ENCODE results near the gene PRR15. TPM values are rescaled to one million over a fixed set of nuclear protein-coding genes. Genes with fewer than 3 reads are reported as not detected.
"Not testable (repeated sequence)": the region's sequence is repeated elsewhere in the genome, so short reads cannot be mapped to it uniquely, and the experiment has no call there.

The PRR15 gene, protein sequence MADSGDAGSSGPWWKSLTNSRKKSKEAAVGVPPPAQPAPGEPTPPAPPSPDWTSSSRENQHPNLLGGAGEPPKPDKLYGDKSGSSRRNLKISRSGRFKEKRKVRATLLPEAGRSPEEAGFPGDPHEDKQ
- 2.3 and 3.5 TPM in 2 replicates for total RNA-seq (2014; rRNA removed; shearing (Covaris generic))

DNA sequence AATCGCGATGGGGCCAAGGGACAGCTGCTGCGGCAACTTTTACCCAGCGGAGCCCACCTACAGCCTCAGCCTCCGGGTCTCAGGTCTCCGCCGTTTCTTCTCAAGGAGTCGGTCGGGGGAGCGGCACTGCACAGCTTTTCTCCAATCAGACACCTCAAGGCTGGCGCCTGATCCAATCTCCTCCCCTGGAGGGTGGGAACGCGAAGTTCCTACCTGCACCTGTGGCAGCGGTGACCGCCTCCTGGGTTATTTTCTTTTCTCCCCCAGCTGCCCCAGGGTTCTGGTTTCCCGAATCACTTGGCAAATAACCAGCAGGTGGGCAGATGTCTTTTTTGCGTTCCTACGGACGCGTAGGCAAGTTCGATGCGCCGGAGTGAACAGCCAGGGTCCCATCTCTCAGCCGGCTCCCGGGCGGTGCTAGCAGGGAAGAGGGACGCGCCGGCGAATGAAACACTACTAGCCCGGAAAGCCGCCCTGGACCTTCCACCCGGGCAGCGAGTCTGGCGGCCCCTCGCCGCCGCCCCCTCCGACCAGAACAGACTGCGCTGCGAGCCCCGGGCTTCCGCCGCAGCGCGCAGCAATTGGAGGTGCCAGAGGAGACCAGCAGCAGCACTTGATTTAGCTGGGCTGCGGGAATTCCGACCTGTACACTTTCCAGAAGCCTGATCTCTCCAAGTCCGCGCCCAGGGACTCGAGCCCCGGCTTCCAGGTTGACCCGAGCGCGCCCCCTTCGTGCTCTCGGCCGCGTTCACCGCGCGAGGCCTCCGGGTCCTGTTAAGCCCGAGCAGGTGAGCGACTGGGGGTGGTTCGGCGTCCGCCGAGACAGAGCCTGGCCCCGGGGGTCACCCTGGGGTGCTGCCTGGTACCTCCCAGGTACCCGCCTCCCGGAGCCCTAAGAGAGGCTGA is at the start of gene PRR15:
Gene PRR15, plus strand, starts transcription at position 246 of the 906 bp plus-strand sequence. CDS start 2,495 bp downstream, outside the sequence.
- DNase-seq (ENCODE audit: low read depth), result peak; percentile 70

DNA sequence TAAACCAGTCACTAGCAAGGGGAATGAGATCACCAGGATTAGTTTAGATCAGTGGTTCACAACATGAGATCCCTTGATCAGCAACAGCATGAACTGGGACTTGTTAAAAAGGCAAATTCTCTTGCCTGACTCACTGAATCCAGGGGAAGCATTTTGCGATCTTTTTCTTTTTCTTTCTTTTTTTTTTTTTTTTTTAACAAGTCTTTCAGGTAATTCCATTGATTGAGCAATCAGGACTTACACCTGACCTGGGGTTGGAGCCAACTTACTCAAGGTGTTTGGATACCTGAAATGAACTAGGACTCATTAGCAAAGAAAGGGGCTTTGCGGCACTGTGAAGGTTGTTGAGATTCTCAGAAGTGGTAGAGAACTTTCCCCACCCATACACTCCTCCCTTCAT is 47.1 kb upstream of the PRR15 start:
- DNase-seq (ENCODE audit: low read depth), result no peak

DNA sequence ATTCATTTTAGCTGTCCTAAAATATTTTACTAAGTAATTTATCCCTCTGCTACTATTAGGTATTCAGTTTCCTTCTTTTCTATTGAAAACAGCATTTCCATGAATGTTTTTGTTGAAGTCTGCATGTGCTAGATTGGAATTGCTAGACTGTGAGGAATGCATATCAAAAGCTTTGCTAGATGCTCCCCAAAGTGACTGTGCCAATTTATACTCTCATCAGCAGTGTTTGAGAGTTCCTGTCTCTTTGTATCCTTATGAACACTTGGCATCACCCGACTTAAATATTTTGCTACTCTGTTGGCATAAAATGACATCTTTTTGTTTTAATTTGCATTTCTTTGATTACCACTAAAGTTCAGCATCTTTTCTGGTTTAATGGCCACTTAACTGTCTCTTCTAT is 45.0 kb upstream of the PRR15 start:
- DNase-seq (ENCODE audit: low read depth), result no peak

DNA sequence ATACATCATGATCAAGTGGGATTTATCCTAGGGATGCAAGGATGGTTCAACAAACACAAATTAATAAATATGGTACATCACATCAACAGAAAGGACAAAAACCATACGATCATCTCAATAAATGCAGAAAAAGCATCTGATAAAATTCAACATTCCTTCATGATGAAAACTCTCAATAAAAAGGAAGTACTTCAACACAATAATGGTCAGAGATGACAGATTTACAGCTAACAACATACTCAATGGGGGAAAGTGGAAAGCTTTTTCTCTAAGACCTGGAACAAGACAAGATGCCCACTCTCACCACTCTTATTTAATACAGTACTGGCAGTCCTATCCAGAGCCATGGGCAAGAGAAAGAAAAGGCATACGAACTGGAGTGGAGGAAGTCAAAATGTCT is 39.9 kb upstream of the PRR15 start:
- no peak for DNase-seq (ENCODE audit: low read depth)

DNA sequence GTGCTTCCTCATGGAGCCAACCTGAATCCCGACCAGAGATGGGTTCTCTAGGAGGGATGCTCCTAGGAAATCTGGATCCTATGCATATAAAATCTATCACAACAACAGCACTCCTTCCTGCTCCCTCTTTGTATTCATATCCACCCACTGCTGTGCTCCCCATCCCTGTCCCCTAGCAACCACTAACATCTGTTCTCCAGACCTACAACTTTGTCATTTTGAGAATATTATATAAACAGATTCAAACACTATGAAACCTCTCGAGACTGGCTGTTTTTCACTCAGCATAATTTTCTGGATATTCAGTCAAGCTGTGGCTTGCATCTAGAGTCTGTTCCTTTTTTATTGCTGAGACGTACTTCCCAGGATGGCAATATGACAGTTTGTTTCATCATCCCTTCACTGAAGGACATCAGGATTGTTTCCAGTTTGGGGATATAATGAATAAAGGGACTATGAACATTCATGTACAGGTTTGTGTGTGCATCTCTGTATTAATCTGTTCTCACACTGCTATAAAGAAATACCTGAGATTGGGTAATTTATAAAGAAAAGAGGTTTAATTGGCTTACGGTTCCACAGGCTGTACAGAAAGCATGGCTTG is 36.0 kb upstream of the PRR15 start:
- no peak for DNase-seq (ENCODE audit: low read depth)

DNA sequence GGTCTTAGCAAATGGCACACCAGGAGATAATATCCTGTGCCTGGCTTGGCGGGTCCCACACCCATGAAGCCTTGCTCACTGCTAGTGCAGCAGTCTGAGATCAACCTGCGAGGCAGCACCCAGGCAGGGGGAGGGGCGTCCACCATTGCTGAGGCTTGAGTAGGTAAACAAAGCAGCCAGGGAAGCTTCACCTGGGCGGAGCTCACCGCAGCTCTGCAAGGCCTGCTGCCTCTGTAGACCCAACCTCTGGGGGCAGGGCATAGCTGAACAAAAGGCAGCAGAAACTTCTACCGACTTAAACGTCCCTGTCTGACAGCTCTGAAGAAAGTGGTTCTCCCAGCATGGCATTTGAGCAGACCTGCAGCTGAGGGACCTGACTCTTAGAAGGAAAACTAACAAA is 35.1 kb upstream of the PRR15 start:
- not testable (repeated sequence) for DNase-seq (ENCODE audit: low read depth)

DNA sequence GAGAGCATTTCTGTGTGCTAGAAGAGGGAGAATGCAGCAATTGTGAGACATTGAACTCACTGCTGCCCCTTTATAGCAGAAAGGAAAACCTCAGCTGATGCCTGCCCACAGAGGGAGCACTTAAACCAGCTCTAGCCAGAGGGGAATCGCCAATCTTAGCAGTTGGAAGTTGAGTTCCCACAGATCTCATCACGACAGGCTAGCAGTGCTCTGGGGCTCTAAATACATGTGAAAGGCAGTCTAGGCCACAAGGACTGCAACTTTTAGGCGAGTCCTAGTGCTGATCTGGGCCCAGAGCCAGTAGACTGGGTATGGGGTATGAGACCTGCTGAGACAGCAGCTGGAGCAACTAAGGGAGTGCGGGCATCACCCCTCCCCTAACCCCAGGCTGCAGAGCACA is 25.2 kb upstream of the PRR15 start:
- DNase-seq (ENCODE audit: low read depth), result no peak

DNA sequence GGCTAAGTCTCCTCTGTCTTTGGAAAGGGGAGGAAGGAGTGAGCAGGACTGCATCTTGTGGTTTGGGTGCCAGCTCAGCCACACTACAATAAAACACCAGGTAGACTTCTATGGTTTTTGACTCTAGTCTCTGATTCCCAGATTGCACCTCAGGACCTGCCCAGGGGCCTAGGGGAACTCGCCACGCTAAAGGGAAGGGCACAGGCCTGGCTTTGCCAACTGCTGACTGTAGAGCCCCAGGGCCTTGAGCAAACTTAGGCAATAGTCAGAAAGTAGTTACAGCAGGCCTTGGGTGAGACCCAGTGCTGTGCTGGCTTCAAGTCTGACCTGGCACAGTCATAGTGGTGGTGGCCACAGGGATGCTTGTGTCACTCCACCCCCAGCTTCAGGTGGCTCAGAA is 24.2 kb upstream of the PRR15 start:
- no peak for DNase-seq (ENCODE audit: low read depth)

DNA sequence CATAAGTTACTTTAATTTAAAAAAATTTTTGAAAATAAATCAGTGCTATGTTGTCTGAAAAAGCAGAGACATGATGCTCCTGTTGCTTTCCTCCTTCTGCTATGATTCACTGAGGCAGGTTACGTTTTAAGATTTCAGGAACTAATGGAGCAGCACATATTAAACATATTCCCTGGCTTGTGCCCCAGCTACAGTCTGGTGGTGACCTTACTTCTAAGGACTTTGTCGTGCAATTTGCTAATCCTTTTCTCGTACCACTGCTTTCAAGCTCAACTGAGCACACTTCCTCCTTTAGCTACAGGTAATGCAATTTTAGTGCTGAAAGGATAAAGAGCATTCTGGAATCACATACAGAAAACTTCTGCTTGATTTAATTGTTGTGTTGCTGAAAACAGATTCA is 16.2 kb upstream of the PRR15 start:
- no peak for DNase-seq (ENCODE audit: low read depth)

DNA sequence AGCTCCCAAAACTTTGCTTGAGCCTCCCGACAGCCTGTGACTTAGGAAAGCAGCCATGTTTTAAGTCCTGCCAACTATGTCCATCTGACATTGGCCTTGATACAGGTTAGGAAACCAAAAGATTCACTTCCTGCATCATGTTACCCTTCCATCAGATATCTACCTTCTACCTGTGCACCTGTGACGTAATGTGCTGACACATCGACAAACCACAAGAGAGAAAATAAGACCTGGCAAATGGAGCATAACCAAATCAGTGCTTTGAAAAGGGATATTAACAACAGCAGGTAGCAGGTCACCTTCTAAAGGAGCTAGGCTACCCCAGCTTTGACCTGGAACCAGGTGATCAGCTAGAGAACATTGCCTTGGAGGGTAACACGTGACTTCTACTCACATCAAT is 14.8 kb upstream of the PRR15 start:
- no peak for DNase-seq (ENCODE audit: low read depth)

DNA sequence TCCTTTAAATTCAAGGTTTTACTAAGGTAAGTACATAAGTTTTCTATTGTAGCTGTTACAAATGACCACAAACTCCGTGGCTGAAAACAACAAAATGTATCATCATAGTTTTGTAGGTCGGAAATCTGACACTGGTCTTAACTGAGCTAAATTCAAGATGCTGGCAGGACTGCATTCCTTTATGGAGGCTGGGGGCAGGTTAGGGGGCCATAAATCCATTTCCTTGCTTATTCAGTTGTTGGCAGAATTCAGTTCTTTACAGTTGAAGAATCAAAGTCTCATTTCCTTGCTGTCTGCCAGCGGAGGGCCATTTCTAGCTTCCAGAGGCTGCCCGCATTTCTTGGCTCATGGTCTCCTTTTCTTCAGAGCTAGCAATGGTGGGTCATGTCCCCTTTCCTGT is 11.2 kb upstream of the PRR15 start:
- no peak for DNase-seq (ENCODE audit: low read depth)

DNA sequence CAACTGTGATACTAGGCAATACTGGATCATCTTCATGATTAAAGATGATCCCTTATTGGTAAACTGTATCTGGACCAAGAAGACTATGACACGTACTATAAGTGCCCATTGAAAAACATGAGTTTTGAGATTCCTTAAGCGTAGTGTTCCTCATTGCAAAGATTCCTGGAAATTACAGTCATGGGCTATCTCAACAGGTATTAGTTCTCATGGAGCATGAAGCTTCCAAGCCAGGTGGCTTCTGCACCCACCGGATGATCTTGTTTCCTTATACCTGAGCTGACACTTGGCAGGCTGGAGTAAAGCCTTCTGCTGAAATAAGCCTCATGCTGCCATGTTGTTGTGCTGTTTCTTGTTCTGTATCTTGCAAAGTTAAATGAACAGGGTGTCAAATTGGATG is 8.6 kb upstream of the PRR15 start:
- no peak for DNase-seq (ENCODE audit: low read depth)

DNA sequence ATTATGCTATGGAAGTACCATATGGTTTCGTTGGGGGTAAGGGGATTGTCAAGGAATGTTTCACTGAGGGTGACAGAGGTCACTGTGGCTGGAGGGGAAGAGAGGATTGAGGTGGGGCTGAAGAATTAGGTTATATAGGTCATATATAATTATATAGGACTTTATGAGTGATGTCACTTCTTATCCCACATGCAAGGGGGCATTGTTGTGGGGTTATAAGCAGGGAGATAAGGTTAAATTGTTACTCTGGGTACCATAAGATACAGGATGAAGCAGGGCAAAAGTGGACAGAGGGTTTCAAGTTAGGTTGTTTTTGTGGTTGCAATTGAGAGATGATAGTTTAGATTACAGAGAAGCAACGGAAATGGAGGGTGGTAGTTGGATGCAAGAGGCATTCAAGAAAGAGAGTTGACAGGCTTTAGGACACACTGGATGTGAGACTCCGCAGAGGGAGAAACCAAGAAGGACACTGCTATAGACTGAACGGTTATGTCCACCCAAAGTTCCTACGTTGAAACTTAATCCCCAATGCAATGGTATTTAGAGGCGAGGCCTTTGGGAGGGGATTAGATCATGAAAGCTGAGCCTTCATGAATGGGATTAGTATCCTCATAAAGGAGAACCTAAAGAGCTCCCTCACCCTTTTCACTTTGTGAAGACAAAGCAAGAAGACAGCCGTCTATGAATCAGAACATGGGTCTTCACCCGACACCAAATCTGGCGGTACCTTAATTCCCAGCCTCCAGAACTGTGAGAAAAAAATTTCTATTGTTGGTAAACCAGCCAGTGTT is 7.0 kb upstream of the PRR15 start:
- peak; percentile 10 for DNase-seq (ENCODE audit: low read depth)

DNA sequence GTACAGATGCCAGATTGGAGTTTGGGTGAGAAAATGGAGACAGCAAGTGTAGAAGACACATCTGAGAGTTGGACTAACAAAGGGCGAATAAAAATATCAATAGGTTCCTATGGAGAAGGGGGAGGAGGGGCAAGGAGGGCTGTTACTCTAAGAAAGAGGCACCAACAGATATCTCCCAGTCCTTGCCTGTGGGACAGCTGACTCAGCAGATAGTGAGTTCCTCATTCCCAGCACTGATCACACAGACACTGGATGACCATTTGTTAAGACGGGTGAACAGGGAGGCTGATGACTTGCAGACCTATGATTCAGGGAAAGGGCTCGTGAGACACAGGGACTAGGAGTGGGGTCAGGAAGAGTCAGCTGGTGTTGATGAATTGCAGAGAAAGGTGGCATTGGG is 5.7 kb upstream of the PRR15 start:
- DNase-seq (ENCODE audit: low read depth), result peak; percentile 19

DNA sequence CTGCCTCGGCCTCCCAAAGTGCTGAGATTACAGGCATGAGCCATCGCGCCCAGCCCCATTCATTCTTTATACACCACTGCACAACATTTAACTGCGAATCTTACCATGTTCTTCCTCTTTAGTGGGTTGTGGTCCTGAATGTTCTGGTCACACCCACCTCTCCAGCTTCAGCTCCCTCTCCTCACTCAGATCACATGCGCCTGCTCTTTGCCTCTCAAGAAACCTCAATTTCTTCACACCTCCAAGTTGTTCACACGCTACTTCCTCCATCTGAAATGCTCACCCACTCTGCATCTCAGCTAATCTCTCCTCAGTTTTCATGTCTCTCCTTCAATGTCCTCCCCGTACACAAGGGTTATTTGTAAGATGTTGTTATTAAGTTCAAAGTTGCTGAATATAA is 2.4 kb upstream of the PRR15 start:
- DNase-seq (ENCODE audit: low read depth), result no peak

DNA sequence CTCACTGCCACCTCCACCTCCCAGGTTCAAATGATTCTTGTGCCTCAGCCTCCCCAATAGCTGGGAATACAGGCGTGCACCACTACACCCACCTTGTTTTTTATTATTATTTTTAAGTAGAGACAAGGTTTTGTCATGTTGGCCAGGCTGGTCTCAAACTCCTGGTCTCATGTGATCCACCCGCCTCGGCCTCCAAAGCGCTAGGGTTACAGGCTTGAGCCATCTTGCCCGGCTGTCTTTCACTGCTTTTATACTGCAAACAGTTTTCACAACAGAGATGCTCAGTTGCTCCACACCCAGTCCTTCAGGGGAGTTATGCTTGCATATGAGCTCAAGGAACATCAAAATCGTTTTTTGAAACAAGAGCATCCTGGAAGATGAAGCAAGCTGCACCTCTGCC is 1.3 kb upstream of the PRR15 start:
- no peak for DNase-seq (ENCODE audit: low read depth)

DNA sequence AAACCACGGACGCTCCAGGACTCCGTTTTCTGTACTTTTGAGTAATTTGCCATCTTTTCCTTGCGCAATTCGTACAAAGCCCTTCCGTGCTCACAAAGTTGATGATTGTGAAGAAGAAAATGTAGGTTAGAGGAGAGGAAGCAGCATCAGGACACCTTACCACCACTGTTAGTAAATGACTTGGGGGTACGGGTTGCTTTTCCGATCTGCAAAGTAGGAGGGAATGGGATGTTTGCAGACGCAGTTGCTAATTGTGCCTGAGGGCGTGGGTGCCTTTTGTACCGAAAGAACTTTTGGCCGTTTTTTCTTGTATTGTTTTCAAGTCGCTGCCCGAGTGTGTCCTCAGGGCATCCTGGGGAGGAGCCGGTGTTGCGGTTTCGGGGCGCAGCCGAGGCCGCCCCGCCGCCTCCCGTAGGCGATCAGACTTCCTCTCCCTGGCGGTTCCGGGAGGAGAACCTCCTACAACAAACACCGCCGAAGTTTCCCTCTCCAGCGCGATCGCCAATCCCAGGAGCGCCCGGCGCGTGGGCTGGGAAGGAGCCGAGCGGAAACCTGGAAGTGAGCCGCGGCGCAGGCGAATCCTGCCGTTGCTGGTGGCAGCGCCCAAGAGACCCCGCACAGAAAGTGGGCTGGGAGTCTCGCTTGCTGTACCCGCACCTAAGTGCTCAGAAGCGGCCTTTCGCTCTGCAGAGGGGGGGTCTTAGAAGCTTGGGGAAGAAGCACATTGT is 1.0 kb downstream of the PRR15 start:
- DNase-seq (ENCODE audit: low read depth), result peak; percentile 91

DNA sequence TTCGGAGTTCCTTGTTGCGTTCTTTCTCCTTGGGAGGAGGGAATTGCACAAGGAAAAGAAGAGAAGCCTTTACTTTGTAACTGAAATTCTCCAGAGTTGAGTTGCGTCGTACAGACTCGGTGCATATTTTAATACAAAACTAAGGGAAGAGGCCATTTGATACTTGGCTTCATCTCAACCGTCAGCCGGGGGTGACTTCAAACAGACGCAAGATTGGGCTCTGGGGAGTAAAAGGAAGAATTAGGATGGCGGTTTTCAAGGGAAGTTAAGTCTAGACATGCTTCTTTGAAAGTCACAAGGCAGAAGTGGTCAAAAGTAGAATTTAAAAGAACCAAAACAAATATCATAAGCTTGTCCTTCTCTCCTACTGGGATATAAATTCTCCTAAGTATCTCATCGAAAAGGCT is 1.6 kb downstream of the PRR15 start:
- no peak for DNase-seq (ENCODE audit: low read depth)

DNA sequence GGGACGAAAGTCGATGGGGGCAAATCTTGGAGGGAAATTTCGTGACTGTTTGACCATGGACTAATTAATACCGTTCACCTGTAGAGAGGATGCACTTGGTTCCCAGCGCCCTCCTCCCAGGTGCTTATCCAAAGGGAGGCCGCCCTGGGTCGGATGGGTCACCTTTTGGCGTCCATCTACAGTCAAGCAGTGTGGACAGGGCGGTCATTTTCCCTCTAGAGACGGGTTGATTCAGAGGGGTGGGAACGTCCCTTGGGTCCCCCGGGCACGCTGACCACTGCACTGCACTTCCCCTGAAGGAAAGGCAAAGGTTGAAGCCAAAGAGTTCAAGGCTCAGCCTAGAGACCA is 2.0 kb downstream of the PRR15 start:
- no peak for DNase-seq (ENCODE audit: low read depth)

DNA sequence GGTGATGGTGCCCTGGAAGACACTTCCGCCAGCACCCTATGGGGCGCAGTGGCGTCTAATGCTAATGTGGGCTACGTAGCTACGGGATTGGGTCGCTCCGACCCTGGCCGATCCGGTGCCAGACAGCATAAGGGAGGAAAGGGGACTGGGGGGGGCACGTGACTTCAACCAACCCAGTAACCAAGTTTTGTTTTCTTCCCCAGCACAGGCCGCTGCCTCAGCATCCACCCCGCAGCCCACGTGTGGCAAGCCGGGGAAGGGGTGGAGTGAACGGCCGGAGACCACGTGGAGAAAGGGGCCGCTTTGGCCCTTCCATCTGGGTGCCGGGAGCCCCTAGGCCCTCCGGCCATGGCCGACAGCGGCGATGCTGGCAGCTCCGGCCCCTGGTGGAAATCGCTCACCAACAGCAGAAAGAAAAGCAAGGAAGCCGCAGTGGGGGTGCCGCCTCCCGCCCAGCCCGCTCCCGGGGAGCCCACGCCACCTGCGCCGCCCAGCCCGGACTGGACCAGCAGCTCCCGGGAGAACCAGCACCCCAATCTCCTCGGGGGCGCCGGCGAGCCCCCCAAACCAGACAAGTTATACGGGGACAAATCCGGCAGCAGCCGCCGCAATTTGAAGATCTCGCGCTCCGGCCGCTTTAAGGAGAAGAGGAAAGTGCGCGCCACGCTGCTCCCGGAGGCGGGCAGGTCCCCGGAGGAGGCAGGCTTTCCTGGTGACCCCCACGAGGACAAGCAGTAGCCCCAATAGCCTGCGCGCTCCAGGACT is 2.5 kb downstream of the PRR15 start:
- peak; percentile 50 for DNase-seq (ENCODE audit: low read depth)

DNA sequence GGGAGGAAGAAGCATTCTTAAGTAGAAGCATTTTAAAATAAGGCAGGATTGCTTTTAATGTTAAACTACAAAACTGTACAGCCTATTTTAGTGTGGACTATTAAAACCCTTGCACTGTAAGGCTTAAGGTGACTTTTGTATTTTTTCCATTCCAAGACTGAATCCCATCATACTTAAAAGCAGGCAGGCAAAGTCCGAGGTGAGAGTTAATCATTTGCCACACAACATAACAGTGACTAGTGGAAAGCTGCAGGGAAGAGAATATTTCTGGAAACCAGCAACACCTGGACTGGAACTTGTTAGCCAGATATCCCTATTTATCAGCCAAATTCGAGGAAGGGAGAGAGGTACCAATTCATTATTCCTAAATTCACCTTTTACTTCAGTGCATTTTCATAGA is 3.5 kb downstream of the PRR15 start:
- DNase-seq (ENCODE audit: low read depth), result no peak

Data from Daoy (cell line).